Astrocyte of the spinal cord (primary cell): ENCODE data around the gene KCNG2.
"Not testable (repeated sequence)": the region's sequence is repeated elsewhere in the genome, so short reads cannot be mapped to it uniquely, and the experiment has no call there.

Experiments used
- DNase-seq: peaks from one replicate; pipeline ENCODE4 v3.0.0; 2011; ENCODE audit warnings: low read depth, low spot score
- H3K4me3 ChIP-seq: 2 replicates; pipeline ENCODE4 v1.5.1; 2011; ENCODE audit warnings: low read depth, mild to moderate bottlenecking, low read length, moderate library complexity
- CTCF ChIP-seq: IDR thresholded peaks from 2 replicates; pipeline ENCODE4 v1.5.1; 2012; ENCODE audit warnings: low read depth, mild to moderate bottlenecking, low read length, inconsistent platforms
- in situ Hi-C: cut with HindIII; loops from 2 replicates; pipeline ENCODE4 v1.10.0; 2017; ENCODE audit warnings: low sequenced_read_pairs

KCNG2 gene

DNA sequence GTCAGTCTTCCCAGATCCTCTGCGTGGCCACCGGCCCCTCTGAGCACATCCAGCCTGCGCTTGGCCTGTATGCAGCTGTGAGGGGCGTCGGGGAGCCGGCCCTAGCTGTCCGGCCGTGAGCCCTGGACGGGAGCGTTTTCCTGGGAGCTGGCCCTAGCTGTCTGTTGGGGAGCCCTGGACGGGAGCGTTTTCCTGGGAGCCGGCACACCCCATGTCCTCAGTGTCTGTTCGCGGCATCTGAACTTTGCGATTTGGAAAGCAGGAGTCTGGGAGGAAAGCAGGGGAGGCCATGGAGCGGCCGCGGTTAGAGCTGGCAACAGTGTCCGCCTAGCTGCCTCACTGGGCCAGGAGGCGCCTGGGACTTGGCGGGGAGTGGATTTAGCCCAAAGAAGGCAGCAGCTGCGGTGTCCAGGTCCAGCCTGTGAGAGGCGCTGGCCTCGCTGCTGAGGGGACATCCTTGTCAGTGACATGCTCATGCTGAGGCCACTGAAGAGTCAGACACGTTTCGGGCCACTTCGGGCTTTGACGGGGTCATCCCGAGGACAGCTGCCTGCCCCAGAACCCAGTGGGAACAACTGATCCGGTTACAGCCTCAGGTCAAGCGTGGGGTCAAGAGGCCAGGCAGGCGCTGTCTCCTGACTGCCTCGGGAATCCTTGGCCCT lies 75.8 kb downstream of the KCNG2 start:
- no peak for DNase-seq
- no peak overlapping the region for H3K4me3 ChIP-seq
- in situ Hi-C loops: no loop called here
- no peak for TF ChIP-seq CTCF

GRCh38 chr18:79874553-79875530 lies 77.1 kb downstream of the KCNG2 start:
- in situ Hi-C loops: no loop called here
- no peak overlapping the region for H3K4me3 ChIP-seq
- no peak for DNase-seq
- no peak for TF ChIP-seq CTCF

GRCh38 chr18:79875531-79875919 lies 77.8 kb downstream of the KCNG2 start:
- no peak for TF ChIP-seq CTCF
- DNase-seq: no peak
- no peak overlapping the region for H3K4me3 ChIP-seq
- in situ Hi-C loops: no loop called here

DNA sequence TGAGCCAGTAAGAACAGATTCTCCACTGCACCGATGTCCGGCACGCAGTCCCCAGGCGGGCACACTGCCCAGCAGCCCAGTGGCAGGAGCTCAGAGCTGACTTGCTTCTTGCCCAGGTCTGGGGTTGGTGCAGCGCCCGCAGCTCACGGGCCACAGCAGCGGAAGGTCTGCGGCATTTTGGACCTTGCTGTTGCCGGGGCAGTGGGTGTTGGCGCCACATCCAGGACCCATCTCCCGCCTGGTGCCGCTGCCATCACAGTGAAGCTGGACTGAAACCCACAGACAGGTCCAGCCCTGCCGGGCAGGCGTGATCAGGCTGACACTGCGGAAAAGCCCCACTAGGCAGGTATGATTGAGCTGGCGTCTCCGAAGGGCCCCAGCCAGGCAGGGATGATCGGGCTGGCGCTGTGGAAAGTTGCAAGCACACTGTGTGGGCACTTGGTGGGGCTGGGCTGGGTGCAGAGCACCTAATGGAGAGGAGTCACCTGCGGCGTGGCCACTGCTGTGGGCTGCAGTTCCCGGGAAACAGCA lies 78.3 kb downstream of the KCNG2 start:
- H3K4me3 ChIP-seq: no peak overlapping the region
- no peak for TF ChIP-seq CTCF
- no peak for DNase-seq
- in situ Hi-C loops: no loop called here

- no peak overlapping the region for H3K4me3 ChIP-seq
- DNase-seq: no peak
- TF ChIP-seq CTCF: no peak
- in situ Hi-C loops: no loop called here
These were observed 78.8 kb downstream of the KCNG2 start for GRCh38 chr18:79876497-79876896.

- no peak for TF ChIP-seq CTCF
- DNase-seq: no peak
- no peak overlapping the region for H3K4me3 ChIP-seq
- in situ Hi-C loops: no loop called here
These were observed 79.7 kb downstream of the KCNG2 start for GRCh38 chr18:79877163-79878091.

DNA sequence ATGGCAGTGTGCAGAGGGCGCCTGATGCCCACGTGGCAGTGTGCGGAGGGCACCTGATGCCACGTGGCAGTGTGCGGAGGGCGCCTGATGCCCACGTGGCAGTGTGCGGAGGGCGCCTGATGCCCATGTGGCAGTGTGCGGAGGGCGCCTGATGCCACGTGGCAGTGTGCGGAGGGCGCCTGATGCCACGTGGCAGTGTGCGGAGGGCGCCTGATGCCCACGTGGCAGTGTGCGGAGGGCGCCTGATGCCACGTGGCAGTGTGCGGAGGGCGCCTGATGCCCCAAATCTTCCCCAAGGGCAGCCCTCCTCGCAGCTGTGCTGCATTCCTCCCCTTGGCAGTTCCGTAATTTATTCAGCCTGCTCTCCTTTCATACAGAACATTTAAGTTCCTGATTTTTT lies 80.5 kb downstream of the KCNG2 start:
- H3K4me3 ChIP-seq, in situ Hi-C loops, DNase-seq: not testable (repeated sequence)
